GM23248 (cell line): ENCODE data around the gene CRYBB3.

Experiments
- EZH2 ChIP-seq: fragments of 200-600 bp; sonication (generic); IDR thresholded peaks from 2 replicates; pipeline ENCODE4 v1.6.1; 2018; ENCODE audit warnings: antibody characterized with exemption, mild to moderate bottlenecking; ENCODE audit not compliant: insufficient read depth, poor library complexity, severe bottlenecking
- EZH2phosphoT487 ChIP-seq: fragments of 200-600 bp; sonication (generic); IDR thresholded peaks from 2 replicates; pipeline ENCODE4 v1.6.1; 2018; ENCODE audit warnings: antibody characterized with exemption, moderate library complexity, mild to moderate bottlenecking, low read depth; ENCODE audit not compliant: insufficient read depth

DNA sequence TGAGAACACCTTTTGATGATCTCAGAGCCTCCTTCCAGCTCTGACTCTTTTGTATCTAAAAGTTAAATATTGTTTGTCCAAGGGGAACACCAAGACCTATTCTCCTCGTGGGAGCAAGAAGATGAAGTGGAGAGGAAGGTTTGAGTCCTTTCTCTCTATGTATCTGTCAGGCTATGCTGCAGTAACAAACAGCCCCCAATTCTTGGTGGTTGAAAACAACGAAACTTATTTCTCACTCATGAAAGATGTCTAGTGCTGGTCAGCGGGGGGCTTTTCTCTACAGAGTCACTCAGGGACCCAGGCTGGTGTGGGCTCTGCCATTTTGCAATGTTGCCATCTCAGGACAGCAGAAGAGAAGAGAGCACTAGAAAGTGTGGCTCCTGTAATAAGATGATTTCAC lies 13.6 kb downstream of the CRYBB3 start:
- TF ChIP-seq EZH2 (no peak), EZH2phosphoT487 (no peak)
